ENCODE measurements around the gene RHOA. TPM values are rescaled to one million over a fixed set of nuclear protein-coding genes. Genes with fewer than 3 reads are reported as not detected.

The RHOA gene
- total and polyA plus RNA-seq, 2 of the 13 experiments (the other 11 are each of a cell fraction or from before 2014, with no cell fraction given), result 131 to 177 TPM

GRCh38 chr3:49411968-49412631 is at the start of gene RHOA, which contains the start of gene TCTA (continued):
- TF ChIP-seq CREBL2 (CRISPR knock-in tag; IDR thresholded peaks at IDR 0.05; ENCODE audit: borderline replicate concordance), result 0 out of 2 replicates have a peak, but pooled peaks have one; percentile 1
- TF ChIP-seq MTA3 (CRISPR knock-in tag; IDR thresholded peaks at IDR 0.05), result no peak
- peak; percentile 77 for TF ChIP-seq ZNF772 (CRISPR knock-in tag; IDR thresholded peaks at IDR 0.05)
- no peak for TF ChIP-seq ZNF484 (CRISPR knock-in tag; IDR thresholded peaks at IDR 0.05; ENCODE audit: borderline replicate concordance, low read depth)
- peak; percentile 23; the same call in 1 of the 2 replicates for TF ChIP-seq UBTF (CRISPR knock-in tag; IDR thresholded peaks at IDR 0.05)
- peak; percentile 60; the same call in 1 of the 2 replicates for TF ChIP-seq E2F2 (CRISPR knock-in tag; IDR thresholded peaks at IDR 0.05; ENCODE audit: borderline replicate concordance)
- no peak for TF ChIP-seq ZNF30 (CRISPR knock-in tag; IDR thresholded peaks at IDR 0.05)
- TF ChIP-seq ZNF253 (CRISPR knock-in tag; IDR thresholded peaks at IDR 0.05; ENCODE audit: borderline replicate concordance), result no peak
- peak; percentile 25; the same call in 1 of the 2 replicates for TF ChIP-seq ZNF232 (CRISPR knock-in tag; IDR thresholded peaks at IDR 0.05; ENCODE audit: borderline replicate concordance)
- 0 out of 2 replicates have a peak, but pooled peaks have one; percentile 24 for TF ChIP-seq POLR2AphosphoS2 (IDR thresholded peaks at IDR 0.05; ENCODE audit: low read depth, low read length)
- TF ChIP-seq ZBTB33 (CRISPR knock-in tag; IDR thresholded peaks at IDR 0.05), result peak; percentile 31; the same call in 1 of the 2 replicates
- TF ChIP-seq HOMEZ (CRISPR knock-in tag; IDR thresholded peaks at IDR 0.05; ENCODE audit: low read depth), result peak; percentile 18; the same call in 1 of the 2 replicates
- peak; percentile 86 for TF ChIP-seq KMT2A (CRISPR knock-in tag; IDR thresholded peaks at IDR 0.05)
- TF ChIP-seq ZNF567 (CRISPR knock-in tag; IDR thresholded peaks at IDR 0.05; ENCODE audit: borderline replicate concordance), result 0 out of 2 replicates have a peak, but pooled peaks have one; percentile 35
- TF ChIP-seq RFXANK (CRISPR knock-in tag; IDR thresholded peaks at IDR 0.05), result 0 out of 2 replicates have a peak, but pooled peaks have one; percentile 47
- peak; percentile 50 for TF ChIP-seq CEBPG (CRISPR knock-in tag; IDR thresholded peaks at IDR 0.05)
- no peak for TF ChIP-seq PRDM10 (CRISPR knock-in tag; IDR thresholded peaks at IDR 0.05; ENCODE audit: low read depth)
- peak; percentile 64; the same call in 1 of the 2 replicates for TF ChIP-seq GATA4 (IDR thresholded peaks at IDR 0.05; ENCODE audit: borderline replicate concordance, low read depth)
